Measurements from ENCODE around the gene ARHGEF9.

The ARHGEF9 gene

DNA sequence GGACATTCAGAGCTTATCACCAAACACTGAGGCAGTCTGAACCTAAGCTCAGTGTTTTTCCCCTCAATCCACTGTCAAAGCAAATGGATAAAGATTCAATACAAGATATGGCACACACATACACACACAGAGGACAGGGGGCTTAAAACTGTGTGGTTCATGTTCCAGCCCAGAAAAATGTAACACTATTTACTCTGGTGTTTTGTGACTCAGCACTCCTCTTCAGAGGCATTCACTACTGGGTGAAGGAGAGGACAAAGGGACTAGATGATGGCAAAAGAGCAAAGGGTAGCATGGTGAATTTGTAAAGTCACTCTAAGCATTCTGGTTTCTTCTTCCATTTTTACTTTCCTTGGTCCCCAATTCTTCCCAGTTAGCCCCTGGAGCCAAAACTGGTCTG, 120.3 kb downstream of the ARHGEF9 start:
- ChIA-PET CTCF (no interaction called here), POLR2A (no interaction called here)
- Histone ChIP-seq H3K4me3 (ENCODE audit: control insufficient read depth in 1 of 7, extremely low read depth in 1 of 7, insufficient read depth in 4 of 7, low read depth in 2 of 7, low read length in 6 of 7) (no peak overlapping the region), H3K4me1 (ENCODE audit: control extremely low read depth in 1 of 4, control insufficient read depth in 4 of 4, insufficient read depth in 4 of 4, low read length in 3 of 4) (no peaks in the 10 kb centered on the region), H3K27me3 (replicated peaks in 2 of 5; ENCODE audit: control insufficient read depth in 4 of 5, insufficient read depth in 5 of 5, low read length in 4 of 5) (no peaks in the 10 kb centered on the region), H3K9me3 (ENCODE audit: control extremely low read depth in 1 of 5, control insufficient read depth in 4 of 5, insufficient read depth in 2 of 5, low read depth in 1 of 5, low read length in 4 of 5) (peaks cover 0 to 2% (median 0%) of the 10 kb centered on the region in 5 experiments), H3K27ac (ENCODE audit: insufficient read depth in 1 of 2, low read depth in 1 of 2, low read length in 2 of 2, poor library complexity in 1 of 2, severe bottlenecking in 2 of 2) (no peak overlapping the region), H3K36me3 (ENCODE audit: control insufficient read depth in 4 of 4, insufficient read depth in 4 of 4, low read length in 3 of 4) (peaks cover 2 to 14% (median 9%) of the 10 kb centered on the region in 4 experiments)
- no peak for DNase-seq

DNA sequence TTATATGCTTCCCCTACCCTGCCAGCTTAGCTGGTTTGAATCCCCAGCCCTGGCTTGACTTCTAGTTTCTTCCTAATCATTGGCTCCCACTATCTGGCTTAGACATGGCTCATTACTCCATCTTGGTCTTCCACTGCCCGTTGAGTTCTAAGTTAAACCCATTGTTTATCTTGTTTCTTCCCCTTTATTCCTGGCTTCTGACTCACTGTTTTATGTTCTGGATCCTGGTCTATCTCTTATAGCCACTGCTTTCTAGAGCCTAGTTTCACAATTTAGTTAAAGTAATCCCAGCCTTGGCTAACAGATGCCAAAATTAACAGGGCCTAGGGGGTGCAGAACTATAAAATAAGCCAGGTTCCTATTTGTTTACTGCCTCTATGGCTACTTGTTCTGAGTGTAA, 120.9 kb downstream of the ARHGEF9 start:
- DNase-seq: no peak
- ChIA-PET POLR2A (no interaction called here), CTCF (no interaction called here)
- Histone ChIP-seq H3K9me3 (ENCODE audit: control extremely low read depth in 1 of 5, control insufficient read depth in 4 of 5, insufficient read depth in 2 of 5, low read depth in 1 of 5, low read length in 4 of 5) (peaks cover 0 to 2% (median 0%) of the 10 kb centered on the region in 5 experiments), H3K36me3 (ENCODE audit: control insufficient read depth in 4 of 4, insufficient read depth in 4 of 4, low read length in 3 of 4) (peaks cover 2 to 12% (median 7%) of the 10 kb centered on the region in 4 experiments), H3K4me1 (ENCODE audit: control extremely low read depth in 1 of 4, control insufficient read depth in 4 of 4, insufficient read depth in 4 of 4, low read length in 3 of 4) (no peaks in the 10 kb centered on the region), H3K27me3 (replicated peaks in 2 of 5; ENCODE audit: control insufficient read depth in 4 of 5, insufficient read depth in 5 of 5, low read length in 4 of 5) (no peaks in the 10 kb centered on the region), H3K4me3 (ENCODE audit: control insufficient read depth in 1 of 7, extremely low read depth in 1 of 7, insufficient read depth in 4 of 7, low read depth in 2 of 7, low read length in 6 of 7) (no peak overlapping the region), H3K27ac (ENCODE audit: insufficient read depth in 1 of 2, low read depth in 1 of 2, low read length in 2 of 2, poor library complexity in 1 of 2, severe bottlenecking in 2 of 2) (no peak overlapping the region)
- 67% methylated on average over 1 of the region's 1 CpG for WGBS (ENCODE audit: insufficient coverage)

DNA sequence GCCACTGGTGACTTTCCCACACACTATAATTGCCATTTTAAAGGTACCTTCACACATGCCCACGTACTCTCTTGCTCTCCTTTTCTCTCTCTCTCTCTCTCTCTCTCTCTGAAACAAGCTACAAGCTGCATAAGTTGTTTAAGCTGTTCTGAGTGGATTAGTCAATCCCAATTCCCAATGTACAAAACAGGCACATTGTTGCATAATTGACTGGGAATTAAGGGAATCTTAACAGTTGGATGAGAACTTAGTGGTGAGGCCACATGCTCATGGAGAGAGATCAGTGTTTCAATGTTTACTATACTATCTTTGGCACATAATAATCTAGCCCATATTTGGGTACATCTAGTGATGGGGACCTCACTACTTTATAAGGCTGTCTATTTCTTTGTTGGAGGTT, 123.3 kb downstream of the ARHGEF9 start:
- no CpG with 5 or more reads among the region's 1 CpG for WGBS (ENCODE audit: insufficient coverage)

DNA sequence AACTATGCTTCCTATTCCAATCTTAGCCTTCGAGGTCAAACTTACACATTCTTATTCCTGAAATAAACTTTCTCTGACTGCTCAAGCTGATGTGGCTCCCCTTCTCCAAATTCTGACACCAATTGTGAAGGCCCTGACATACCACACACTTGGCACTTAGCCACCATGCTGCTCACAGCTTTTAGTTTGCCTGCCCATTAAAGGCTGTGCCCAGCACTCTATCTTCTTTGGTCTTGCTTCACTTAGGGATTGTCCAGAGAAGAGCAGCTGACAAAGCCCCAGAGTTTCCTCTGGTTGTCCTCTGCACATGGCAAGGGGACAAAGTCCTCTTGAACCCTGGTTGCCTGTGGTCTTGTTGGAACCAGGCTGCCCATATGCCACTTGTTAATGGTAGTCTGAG, 126.1 kb downstream of the ARHGEF9 start:
- no peak overlapping the region for H3K4me3 ChIP-seq (ENCODE audit: control insufficient read depth in 1 of 7, extremely low read depth in 1 of 7, insufficient read depth in 4 of 7, low read depth in 2 of 7, low read length in 6 of 7)
- POLR2A ChIA-PET: no interaction called here
- whole genome bisulfite sequencing (ENCODE audit: insufficient coverage): 94% methylated on average over 1 of the region's 1 CpG
- peaks cover 0 to 15% (median 4%) of the 10 kb centered on the region in 4 experiments for H3K36me3 ChIP-seq (ENCODE audit: control insufficient read depth in 4 of 4, insufficient read depth in 4 of 4, low read length in 3 of 4)
- no peaks in the 10 kb centered on the region for H3K9me3 ChIP-seq (ENCODE audit: control extremely low read depth in 1 of 5, control insufficient read depth in 4 of 5, insufficient read depth in 2 of 5, low read depth in 1 of 5, low read length in 4 of 5)
- CTCF ChIA-PET: no interaction called here
- no peak for DNase-seq
- H3K27ac ChIP-seq (ENCODE audit: insufficient read depth in 1 of 2, low read depth in 1 of 2, low read length in 2 of 2, poor library complexity in 1 of 2, severe bottlenecking in 2 of 2): no peak overlapping the region
- no peaks in the 10 kb centered on the region for H3K27me3 ChIP-seq (replicated peaks in 2 of 5; ENCODE audit: control insufficient read depth in 4 of 5, insufficient read depth in 5 of 5, low read length in 4 of 5)
- no peaks in the 10 kb centered on the region for H3K4me1 ChIP-seq (ENCODE audit: control extremely low read depth in 1 of 4, control insufficient read depth in 4 of 4, insufficient read depth in 4 of 4, low read length in 3 of 4)

More for the DNA sequence above, 123.3 kb downstream of the ARHGEF9 start:
- no peaks in the 10 kb centered on the region for H3K9me3 ChIP-seq (ENCODE audit: control extremely low read depth in 1 of 5, control insufficient read depth in 4 of 5, insufficient read depth in 2 of 5, low read depth in 1 of 5, low read length in 4 of 5)
- POLR2A ChIA-PET: no interaction called here
- no peaks in the 10 kb centered on the region for H3K27me3 ChIP-seq (replicated peaks in 2 of 5; ENCODE audit: control insufficient read depth in 4 of 5, insufficient read depth in 5 of 5, low read length in 4 of 5)
- no peak overlapping the region for H3K4me3 ChIP-seq (ENCODE audit: control insufficient read depth in 1 of 7, extremely low read depth in 1 of 7, insufficient read depth in 4 of 7, low read depth in 2 of 7, low read length in 6 of 7)
- H3K27ac ChIP-seq (ENCODE audit: insufficient read depth in 1 of 2, low read depth in 1 of 2, low read length in 2 of 2, poor library complexity in 1 of 2, severe bottlenecking in 2 of 2): no peak overlapping the region
- no peaks in the 10 kb centered on the region for H3K4me1 ChIP-seq (ENCODE audit: control extremely low read depth in 1 of 4, control insufficient read depth in 4 of 4, insufficient read depth in 4 of 4, low read length in 3 of 4)
- DNase-seq: no peak
- peaks cover 0 to 13% (median 4%) of the 10 kb centered on the region in 4 experiments for H3K36me3 ChIP-seq (ENCODE audit: control insufficient read depth in 4 of 4, insufficient read depth in 4 of 4, low read length in 3 of 4)
- CTCF ChIA-PET: no interaction called here

DNA sequence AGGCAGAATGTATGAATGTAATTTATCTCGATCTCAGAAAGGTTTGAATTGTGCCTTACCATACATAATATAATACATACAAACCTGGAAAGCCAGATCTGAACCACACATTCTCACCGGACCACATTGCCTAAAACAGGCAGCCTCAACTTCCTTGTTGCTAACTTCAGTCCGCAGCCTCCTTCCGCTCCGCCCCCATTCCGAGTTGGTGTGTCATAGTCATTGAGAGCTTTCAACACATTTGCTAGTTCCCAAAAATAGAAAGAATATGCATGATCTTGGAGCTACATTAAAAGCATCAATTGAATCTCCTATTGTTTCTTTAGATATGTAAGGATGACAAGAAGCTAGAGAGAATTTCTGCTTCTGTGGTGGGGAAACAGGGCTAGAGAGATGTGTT, 127.2 kb downstream of the ARHGEF9 start:
- Histone ChIP-seq H3K4me1 (ENCODE audit: control extremely low read depth in 1 of 4, control insufficient read depth in 4 of 4, insufficient read depth in 4 of 4, low read length in 3 of 4) (no peaks in the 10 kb centered on the region), H3K36me3 (ENCODE audit: control insufficient read depth in 4 of 4, insufficient read depth in 4 of 4, low read length in 3 of 4) (peaks cover 2 to 20% (median 6%) of the 10 kb centered on the region in 4 experiments), H3K27ac (ENCODE audit: insufficient read depth in 1 of 2, low read depth in 1 of 2, low read length in 2 of 2, poor library complexity in 1 of 2, severe bottlenecking in 2 of 2) (no peak overlapping the region), H3K9me3 (ENCODE audit: control extremely low read depth in 1 of 5, control insufficient read depth in 4 of 5, insufficient read depth in 2 of 5, low read depth in 1 of 5, low read length in 4 of 5) (no peaks in the 10 kb centered on the region), H3K27me3 (replicated peaks in 2 of 5; ENCODE audit: control insufficient read depth in 4 of 5, insufficient read depth in 5 of 5, low read length in 4 of 5) (no peaks in the 10 kb centered on the region), H3K4me3 (ENCODE audit: control insufficient read depth in 1 of 7, extremely low read depth in 1 of 7, insufficient read depth in 4 of 7, low read depth in 2 of 7, low read length in 6 of 7) (no peak overlapping the region)
- 92% methylated on average over 2 of the region's 6 CpGs for WGBS (ENCODE audit: insufficient coverage)
- ChIA-PET POLR2A (no interaction called here), CTCF (no interaction called here)
- DNase-seq: no peak

DNA sequence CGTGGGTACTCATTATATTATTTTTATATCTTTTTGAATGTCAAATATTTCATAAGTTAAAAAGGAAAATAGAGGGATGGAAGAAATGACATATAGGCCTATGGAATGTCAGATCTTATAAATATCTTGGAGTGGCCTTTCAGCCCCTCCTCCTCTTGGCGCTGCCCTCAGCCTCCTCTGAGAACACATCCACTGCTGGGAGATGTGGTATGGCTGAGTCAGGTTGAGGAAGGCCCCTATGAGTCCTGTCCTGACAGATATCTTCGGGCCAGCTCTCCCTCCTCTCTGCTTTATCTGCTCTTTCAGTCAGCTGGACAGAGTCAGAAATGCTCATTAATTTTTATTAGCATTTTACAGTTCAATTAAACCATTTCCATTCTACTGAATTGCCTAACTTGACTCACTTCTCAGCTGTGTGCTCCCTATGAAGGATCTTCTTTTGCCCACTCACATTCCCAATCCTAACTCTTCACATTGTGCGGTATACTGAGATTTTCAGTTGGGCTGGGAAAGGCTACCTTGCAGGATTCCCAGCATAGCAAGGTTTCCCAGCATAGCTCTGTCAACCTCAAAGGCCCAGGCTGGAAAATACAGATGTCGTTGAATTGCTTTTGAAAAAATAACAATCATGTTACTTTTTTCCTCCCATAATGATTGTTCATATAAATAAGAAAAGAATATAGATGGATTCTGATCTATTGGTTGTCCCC, 128.0 kb downstream of the ARHGEF9 start:
- no peak for DNase-seq
- WGBS (ENCODE audit: insufficient coverage): 78% methylated on average over 1 of the region's 5 CpGs
- H3K27me3 ChIP-seq (replicated peaks in 2 of 5; ENCODE audit: control insufficient read depth in 4 of 5, insufficient read depth in 5 of 5, low read length in 4 of 5): no peaks in the 10 kb centered on the region
- no peaks in the 10 kb centered on the region for H3K9me3 ChIP-seq (ENCODE audit: control extremely low read depth in 1 of 5, control insufficient read depth in 4 of 5, insufficient read depth in 2 of 5, low read depth in 1 of 5, low read length in 4 of 5)
- ChIA-PET POLR2A (no interaction called here), CTCF (no interaction called here)
- no peak overlapping the region for H3K27ac ChIP-seq (ENCODE audit: insufficient read depth in 1 of 2, low read depth in 1 of 2, low read length in 2 of 2, poor library complexity in 1 of 2, severe bottlenecking in 2 of 2)
- no peaks in the 10 kb centered on the region for H3K4me1 ChIP-seq (ENCODE audit: control extremely low read depth in 1 of 4, control insufficient read depth in 4 of 4, insufficient read depth in 4 of 4, low read length in 3 of 4)
- H3K36me3 ChIP-seq (ENCODE audit: control insufficient read depth in 4 of 4, insufficient read depth in 4 of 4, low read length in 3 of 4): peaks cover 2 to 24% (median 6%) of the 10 kb centered on the region in 4 experiments
- no peak overlapping the region for H3K4me3 ChIP-seq (ENCODE audit: control insufficient read depth in 1 of 7, extremely low read depth in 1 of 7, insufficient read depth in 4 of 7, low read depth in 2 of 7, low read length in 6 of 7)

DNA sequence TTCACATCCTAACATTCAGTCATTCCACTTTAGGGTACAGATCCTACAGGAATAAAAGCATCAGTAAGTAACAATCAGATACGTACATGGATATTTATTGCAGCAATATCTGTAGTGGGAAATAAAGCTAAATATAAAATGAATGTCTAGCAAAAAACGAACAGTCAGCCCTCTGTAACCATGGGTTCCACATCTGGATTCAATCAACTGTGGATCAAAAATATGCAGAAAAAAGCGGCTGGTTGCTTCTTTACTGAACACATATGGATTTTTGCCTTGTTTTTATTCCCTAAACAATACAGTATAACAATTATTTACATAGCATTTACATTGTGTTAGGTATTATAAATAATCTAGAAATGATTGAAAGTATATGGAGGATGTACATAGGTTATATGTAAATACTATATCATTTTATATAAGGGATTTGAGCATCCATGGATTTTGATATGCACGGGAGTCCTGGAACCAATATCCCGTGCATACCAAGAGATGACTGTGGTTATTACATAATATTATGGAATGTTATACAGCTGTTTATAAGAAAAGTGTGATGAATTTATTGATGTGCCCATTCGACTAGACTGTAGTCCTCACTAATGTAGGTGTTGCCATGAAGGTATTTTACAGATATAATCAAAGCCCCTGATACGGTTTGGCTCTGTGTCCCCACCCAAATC, 132.8 kb downstream of the ARHGEF9 start:
- Histone ChIP-seq H3K4me1 (ENCODE audit: control extremely low read depth in 1 of 4, control insufficient read depth in 4 of 4, insufficient read depth in 4 of 4, low read length in 3 of 4) (no peaks in the 10 kb centered on the region), H3K9me3 (ENCODE audit: control extremely low read depth in 1 of 5, control insufficient read depth in 4 of 5, insufficient read depth in 2 of 5, low read depth in 1 of 5, low read length in 4 of 5) (no peaks in the 10 kb centered on the region), H3K36me3 (ENCODE audit: control insufficient read depth in 4 of 4, insufficient read depth in 4 of 4, low read length in 3 of 4) (peaks cover 2 to 22% (median 6%) of the 10 kb centered on the region in 4 experiments), H3K4me3 (ENCODE audit: control insufficient read depth in 1 of 7, extremely low read depth in 1 of 7, insufficient read depth in 4 of 7, low read depth in 2 of 7, low read length in 6 of 7) (no peak overlapping the region), H3K27ac (ENCODE audit: insufficient read depth in 1 of 2, low read depth in 1 of 2, low read length in 2 of 2, poor library complexity in 1 of 2, severe bottlenecking in 2 of 2) (no peak overlapping the region), H3K27me3 (replicated peaks in 2 of 5; ENCODE audit: control insufficient read depth in 4 of 5, insufficient read depth in 5 of 5, low read length in 4 of 5) (no peaks in the 10 kb centered on the region)
- 58% methylated on average over 3 of the region's 7 CpGs for WGBS (ENCODE audit: insufficient coverage)
- ChIA-PET CTCF (no interaction called here), POLR2A (no interaction called here)
- no peak for DNase-seq
